Left lung (tissue), 10 donors: Measurements from ENCODE around the gene CS. TPM values are rescaled to one million over a fixed set of nuclear protein-coding genes. Genes with fewer than 3 reads are reported as not detected.
"Not testable (repeated sequence)": the region's sequence is repeated elsewhere in the genome, so short reads cannot be mapped to it uniquely, and the experiment has no call there.

Source experiments
- ATAC-seq: fragments of 200-7000 bp; cut with Tn5 transposase; one replicate; pipeline ENCODE4 v1.9.1; 2020; ENCODE audit warnings: moderate library complexity
- DNase-seq, 4 donors: peaks; one replicate each; pipeline ENCODE4 v3.0.0-alpha.2; 2013 to 2020
- H3K27ac ChIP-seq, 2 donors: fragments of 200-600 bp; sonication (generic) in 1 of 2; one replicate each; pipeline versions ENCODE4 v1.5.0 to v1.8.0; 2020 to 2021
- H3K27me3 ChIP-seq, 2 donors: fragments of 200-600 bp; sonication (generic) in 1 of 2; one replicate each; pipeline versions ENCODE4 v1.5.0 to v1.8.0; 2020 to 2021
- H3K36me3 ChIP-seq, 2 donors: fragments of 200-600 bp; sonication (generic) in 1 of 2; one replicate each; pipeline versions ENCODE4 v1.5.0 to v1.8.0; 2020 to 2021
- H3K4me1 ChIP-seq, 2 donors: fragments of 200-600 bp; one replicate each; pipeline ENCODE4 v1.8.0; 2021
- H3K4me3 ChIP-seq, 2 donors: fragments of 200-600 bp; sonication (generic) in 1 of 2; one replicate each; pipeline versions ENCODE4 v1.5.0 to v1.8.0; 2020 to 2021; ENCODE audit warnings: mild to moderate bottlenecking in 1 of 2
- H3K9me3 ChIP-seq, 2 donors: fragments of 200-600 bp; sonication (generic) in 1 of 2; one replicate each; pipeline versions ENCODE4 v1.5.0 to v1.8.0; 2020 to 2021
- intact Hi-C, 2 donors: fragments of 100-400 bp; cut with DNase I; formaldehyde crosslinking; loops; one replicate each; pipeline versions ENCODE4 v1.11.2 to v1.14.2; 2022
- polyA plus RNA-seq, 6 donors: library from polyadenylated mRNA; unstranded; fragments of 120-200 nt; gene quantifications; one replicate each; pipeline ENCODE4 v1.2.1, GENCODE V29; 2013; ENCODE audit not compliant: insufficient read length in 6 of 6
- total RNA-seq, 2 donors: library from RNA; stranded (reverse); fragmentation: NEBNext Ultra II Directional; extraction: Animal tissue kit (Norgen Biotek cat#: 25700); gene quantifications; one replicate each; pipeline ENCODE4 v1.2.1, GENCODE V29; 2021
- TF ChIP-seq, protein P1 (sequence below), 2 donors: fragments of 200-600 bp; sonication (generic) in 1 of 2; IDR thresholded peaks; one replicate each; pipeline versions ENCODE4 v1.5.0 to v1.8.0; 2021; ENCODE audit warnings: antibody characterized with exemption in 2 of 2
- donor health status: DM: no; HTN: yes; CAD: no.
- donor health status: DM: no; HTN: no; CAD: no.

CS gene
- total and polyA plus RNA-seq, 8 donors, result 162 to 213 (median 183) TPM

DNA sequence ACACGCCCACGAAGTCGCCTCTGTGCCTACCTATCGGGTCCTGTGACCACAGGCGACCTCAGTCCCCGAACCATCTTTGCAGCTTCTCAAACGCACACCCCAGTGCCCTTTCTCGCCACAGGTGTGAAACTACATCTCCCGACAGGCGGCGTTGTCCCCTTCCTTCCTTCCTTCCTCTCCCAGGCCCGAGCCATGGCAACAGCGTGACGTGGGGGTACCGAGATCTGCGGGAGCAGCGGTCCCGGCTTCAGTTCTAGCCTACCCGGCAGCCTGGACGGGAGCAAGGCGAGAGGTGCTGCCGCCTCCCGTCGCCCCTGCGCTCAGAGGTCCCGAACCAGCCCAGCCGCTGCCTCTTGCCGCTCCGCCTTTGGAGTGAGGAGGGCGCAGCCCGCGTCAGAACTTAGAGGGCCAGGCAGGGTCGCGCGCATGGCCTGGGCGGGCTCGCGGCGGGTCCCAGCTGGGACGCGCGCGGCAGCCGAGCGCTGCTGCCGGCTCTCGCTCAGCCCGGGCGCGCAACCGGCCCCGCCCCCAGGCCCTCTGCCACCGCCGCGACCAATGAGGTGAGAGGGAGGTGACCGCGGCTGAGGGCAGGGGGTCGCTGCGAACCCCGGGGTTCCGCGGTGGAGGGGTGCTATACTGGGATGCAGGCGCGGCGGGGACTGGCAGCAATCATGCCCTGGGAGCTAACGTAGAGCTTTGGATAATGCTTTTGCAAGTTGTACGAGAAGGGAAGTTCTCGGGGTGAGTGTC lies 33.3 kb downstream of the CS start, which contains the start of gene COQ10A:
Gene COQ10A (plus strand): TSS at position 250 of the 750 bp plus-strand sequence. CDS start 177 bp downstream, at position 427.
- peaks cover 0 to 16% of the 10 kb centered on the region in 2 donors for H3K36me3 ChIP-seq
- ATAC-seq (peak; percentile 98), DNase-seq (peak; percentile 88 to 95 (median 92))
- TF ChIP-seq, protein P1, sequence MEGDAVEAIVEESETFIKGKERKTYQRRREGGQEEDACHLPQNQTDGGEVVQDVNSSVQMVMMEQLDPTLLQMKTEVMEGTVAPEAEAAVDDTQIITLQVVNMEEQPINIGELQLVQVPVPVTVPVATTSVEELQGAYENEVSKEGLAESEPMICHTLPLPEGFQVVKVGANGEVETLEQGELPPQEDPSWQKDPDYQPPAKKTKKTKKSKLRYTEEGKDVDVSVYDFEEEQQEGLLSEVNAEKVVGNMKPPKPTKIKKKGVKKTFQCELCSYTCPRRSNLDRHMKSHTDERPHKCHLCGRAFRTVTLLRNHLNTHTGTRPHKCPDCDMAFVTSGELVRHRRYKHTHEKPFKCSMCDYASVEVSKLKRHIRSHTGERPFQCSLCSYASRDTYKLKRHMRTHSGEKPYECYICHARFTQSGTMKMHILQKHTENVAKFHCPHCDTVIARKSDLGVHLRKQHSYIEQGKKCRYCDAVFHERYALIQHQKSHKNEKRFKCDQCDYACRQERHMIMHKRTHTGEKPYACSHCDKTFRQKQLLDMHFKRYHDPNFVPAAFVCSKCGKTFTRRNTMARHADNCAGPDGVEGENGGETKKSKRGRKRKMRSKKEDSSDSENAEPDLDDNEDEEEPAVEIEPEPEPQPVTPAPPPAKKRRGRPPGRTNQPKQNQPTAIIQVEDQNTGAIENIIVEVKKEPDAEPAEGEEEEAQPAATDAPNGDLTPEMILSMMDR (IDR thresholded peaks at IDR 0.05), result peak; percentile 41 to 56
- H3K4me1 ChIP-seq, result peaks cover 4 to 18% of the 10 kb centered on the region in 2 donors
- no peaks in the 10 kb centered on the region for H3K27me3 ChIP-seq
- H3K9me3 ChIP-seq, result no peaks in the 10 kb centered on the region
- intact Hi-C loops, result no loop called here
- peak within 1 kb of the TSS; percentile 93 to 94 for H3K27ac ChIP-seq
- peak within 1 kb of the TSS; percentile 68 to 79 for H3K4me3 ChIP-seq

DNA sequence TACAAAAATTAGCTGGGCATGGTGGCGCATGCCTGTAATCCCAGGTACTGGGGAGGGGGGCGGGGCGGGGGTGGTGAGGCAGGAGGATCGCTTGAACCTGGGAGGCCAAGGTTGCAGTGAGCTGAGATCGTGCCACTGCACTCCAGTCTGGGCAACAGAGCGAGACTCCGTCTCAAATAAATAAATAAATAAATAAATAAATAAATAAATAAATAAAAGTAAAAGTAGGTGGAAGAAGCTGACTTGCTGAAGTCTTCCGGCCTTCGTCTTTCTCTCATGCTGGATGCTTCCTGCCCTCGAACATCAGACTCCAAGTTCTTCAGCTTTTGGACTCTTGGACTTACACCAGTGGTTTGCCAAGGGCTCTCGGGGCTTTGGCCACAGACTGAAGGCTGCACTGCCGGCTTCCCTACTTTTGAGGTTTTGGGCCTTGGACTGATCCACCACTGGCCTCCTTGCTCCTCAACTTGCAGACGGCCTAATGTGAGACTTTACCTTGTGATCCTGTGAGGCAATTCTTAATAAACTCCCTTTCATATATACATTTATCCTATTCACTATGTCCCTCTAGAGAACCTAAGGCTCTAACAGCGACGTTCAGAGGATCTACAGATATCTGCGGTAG lies 34.0 kb downstream of the CS start:
- Histone ChIP-seq H3K27ac (peak overlapping the region; percentile 93 to 94), H3K4me1 (peaks cover 4 to 18% of the 10 kb centered on the region in 2 donors), H3K4me3 (peak overlapping the region; percentile 68 to 79)
- DNase-seq, ATAC-seq, H3K36me3 ChIP-seq, H3K9me3 ChIP-seq, H3K27me3 ChIP-seq, intact Hi-C loops: not testable (repeated sequence)

DNA sequence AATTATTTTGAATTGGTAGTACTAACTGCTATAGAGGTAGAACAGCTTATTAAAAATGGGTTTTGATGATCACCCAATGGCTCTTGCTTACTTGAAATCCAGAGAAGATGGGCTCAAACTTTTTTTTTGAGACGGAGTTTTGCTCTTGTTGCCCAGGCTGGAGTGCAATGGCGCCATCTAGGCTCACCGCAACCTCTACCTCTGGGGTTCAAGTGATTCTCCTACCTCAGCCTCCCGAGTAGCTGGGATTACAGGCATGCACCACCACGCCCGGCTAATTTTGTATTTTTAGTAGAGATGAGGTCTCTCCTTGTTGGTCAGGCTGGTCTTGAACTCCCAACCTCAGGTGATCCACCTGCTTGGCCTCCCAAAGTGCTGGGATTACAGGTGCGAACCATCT lies 37.2 kb downstream of the CS start:
- H3K36me3 ChIP-seq, H3K9me3 ChIP-seq, H3K27ac ChIP-seq, H3K27me3 ChIP-seq, DNase-seq, ATAC-seq, intact Hi-C loops, H3K4me3 ChIP-seq: not testable (repeated sequence)
- peaks cover 4 to 25% of the 10 kb centered on the region in 2 donors for H3K4me1 ChIP-seq

DNA sequence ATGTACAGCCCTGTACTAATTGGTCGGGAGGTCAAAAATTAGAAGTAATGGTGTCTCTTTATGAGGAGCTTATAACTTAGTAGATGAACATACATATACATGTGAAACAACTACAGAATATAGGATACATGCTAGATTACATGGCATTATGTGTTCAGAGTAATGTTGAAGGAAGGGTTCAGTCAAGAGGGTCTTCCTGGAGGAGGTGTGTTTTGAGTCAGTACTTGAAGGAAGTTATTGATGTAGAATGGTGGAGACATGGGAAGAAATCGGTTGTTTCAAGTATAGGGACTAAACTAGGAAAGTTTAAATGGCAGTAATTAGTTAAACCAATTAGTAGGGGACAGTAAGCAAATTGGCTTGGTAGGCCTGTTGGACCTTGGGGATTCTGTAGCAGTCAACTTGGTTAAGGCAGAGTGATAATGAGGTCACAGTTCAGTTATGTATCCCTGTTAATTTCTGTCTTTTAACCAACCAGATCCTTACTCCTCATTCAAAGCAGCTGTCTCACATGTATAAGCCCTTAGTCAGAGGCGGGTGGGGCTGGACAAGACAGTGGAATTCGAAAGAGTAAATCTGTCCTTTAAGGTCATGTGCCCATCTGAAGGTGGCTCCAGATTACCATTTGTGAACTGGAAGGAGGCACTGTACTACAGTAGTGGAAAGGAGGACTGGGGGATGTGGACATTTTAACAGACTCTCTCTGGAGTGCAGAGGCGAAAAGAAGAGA lies 38.5 kb downstream of the CS start:
- Histone ChIP-seq H3K36me3 (no peaks in the 10 kb centered on the region), H3K4me1 (peaks cover 8 to 27% of the 10 kb centered on the region in 2 donors), H3K9me3 (no peaks in the 10 kb centered on the region), H3K4me3 (no peak overlapping the region), H3K27ac (no peak overlapping the region), H3K27me3 (no peaks in the 10 kb centered on the region)
- TF ChIP-seq, protein P1 (IDR thresholded peaks at IDR 0.05), result no peak
- no peak for ATAC-seq
- no peak for DNase-seq
- intact Hi-C loops, result no loop called here

DNA sequence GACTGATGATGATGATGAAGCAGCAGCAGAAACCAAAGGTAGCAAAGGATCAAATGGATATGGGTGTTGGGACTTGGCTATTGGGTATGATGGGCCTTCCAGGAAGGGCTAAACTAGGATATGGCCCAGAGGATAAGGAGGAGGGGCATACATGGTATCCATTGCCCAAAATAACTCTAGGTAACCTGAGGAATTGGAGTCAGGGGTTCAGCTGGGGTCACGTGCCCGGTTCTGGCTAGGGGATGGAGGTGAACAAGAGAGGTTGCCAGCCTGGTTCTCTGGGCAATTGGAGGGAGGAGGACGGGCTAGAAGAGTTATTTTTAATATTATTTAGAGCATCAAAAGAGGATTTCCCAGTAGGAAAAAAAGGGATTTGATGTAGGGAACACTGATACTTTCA lies 39.2 kb downstream of the CS start:
- ATAC-seq, result no peak
- TF ChIP-seq, protein P1 (IDR thresholded peaks at IDR 0.05), result no peak

DNA sequence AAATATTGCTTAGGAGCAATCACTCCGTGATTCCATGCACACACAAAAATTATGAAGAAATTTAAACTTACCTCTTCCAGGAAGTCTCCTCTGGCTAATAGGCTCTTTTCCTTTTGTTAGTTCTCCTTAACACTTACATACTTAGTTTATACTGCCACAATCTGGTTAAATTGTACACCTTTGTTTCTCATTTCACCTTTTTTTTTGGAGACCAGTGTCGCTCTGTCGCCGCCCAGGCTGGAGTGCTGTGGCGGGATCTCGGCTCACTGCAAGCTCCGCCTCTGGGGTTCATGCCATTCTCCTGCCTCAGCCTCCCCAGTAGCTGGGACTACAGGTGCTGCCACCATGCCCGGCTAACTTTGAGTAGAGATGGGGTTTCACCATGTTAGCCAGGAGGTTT lies 39.8 kb downstream of the CS start:
- H3K4me1 ChIP-seq, result peaks cover 16 to 27% of the 10 kb centered on the region in 2 donors
- intact Hi-C loops, result no loop called here
- DNase-seq (no peak), ATAC-seq (no peak)
- H3K27me3 ChIP-seq, result no peaks in the 10 kb centered on the region
- no peak overlapping the region for H3K4me3 ChIP-seq
- no peak overlapping the region for H3K27ac ChIP-seq
- H3K9me3 ChIP-seq, result no peaks in the 10 kb centered on the region
- TF ChIP-seq, protein P1 (IDR thresholded peaks at IDR 0.05), result no peak
- H3K36me3 ChIP-seq, result peaks cover 0 to 5% of the 10 kb centered on the region in 2 donors

More for the DNA sequence above, 39.2 kb downstream of the CS start:
- Histone ChIP-seq H3K4me1 (peaks cover 15 to 28% of the 10 kb centered on the region in 2 donors), H3K27ac (no peak overlapping the region), H3K36me3 (no peaks in the 10 kb centered on the region), H3K4me3 (no peak overlapping the region), H3K9me3 (no peaks in the 10 kb centered on the region), H3K27me3 (no peaks in the 10 kb centered on the region)
- intact Hi-C loops, result no loop called here
- no peak for DNase-seq
